ENCODE measurements around the gene GRK2. TPM values are rescaled to one million over a fixed set of nuclear protein-coding genes. Genes with fewer than 3 reads are reported as not detected.

GRK2 gene
- total RNA-seq, 3 donors from 2014 or later: 86.8 to 114 (median 106) TPM

- Histone ChIP-seq H3K36me3 (ENCODE audit: low read depth) (no peaks in the 10 kb centered on the region), H3K9me3 (no peaks in the 10 kb centered on the region), H3K4me1 (ENCODE audit: low read depth) (peaks cover 27% of the 10 kb centered on the region), H3K4me3 (no peak overlapping the region)
- no peak for ATAC-seq
- no peak for TF ChIP-seq CTCF (IDR thresholded peaks at IDR 0.05)
- intact Hi-C loops (cut with DNase I, micrococcal nuclease): loop anchor here in 1 of 2 donors (5.0 kb wide), 1 partner anchor 65 kb away; no protein-coding TSS in a partner anchor
- DNase-seq: peak in 2 of 3 donors; percentile 44 to 53
These were observed 4.2 kb upstream of the GRK2 start for GRCh38 chr11:67261946-67262681.

GRCh38 chr11:67262731-67263675 lies 3.3 kb upstream of the GRK2 start:
- Histone ChIP-seq H3K4me1 (ENCODE audit: low read depth) (peaks cover 34% of the 10 kb centered on the region), H3K36me3 (ENCODE audit: low read depth) (no peaks in the 10 kb centered on the region), H3K4me3 (no peak overlapping the region), H3K9me3 (no peaks in the 10 kb centered on the region)
- peak; percentile 71 for TF ChIP-seq CTCF (IDR thresholded peaks at IDR 0.05)
- DNase-seq (peak; percentile 83 to 90 (median 90)), ATAC-seq (peak; percentile 63)
- intact Hi-C loops (cut with DNase I, micrococcal nuclease): loop anchor here in 1 of 2 donors (5.0 kb wide), 1 partner anchor 64 kb away; no protein-coding TSS in a partner anchor

GRCh38 chr11:67264260-67264659 lies 2.0 kb upstream of the GRK2 start:
- DNase-seq: no peak
- TF ChIP-seq CTCF (IDR thresholded peaks at IDR 0.05): no peak
- H3K4me3 ChIP-seq: no peak overlapping the region
- no peaks in the 10 kb centered on the region for H3K9me3 ChIP-seq
- intact Hi-C loops (cut with DNase I, micrococcal nuclease): loop anchor here in 1 of 2 donors (5.0 kb wide), 1 partner anchor 63 kb away; no protein-coding TSS in a partner anchor
- peaks cover 47% of the 10 kb centered on the region for H3K4me1 ChIP-seq (ENCODE audit: low read depth)
- ATAC-seq: no peak
- H3K36me3 ChIP-seq (ENCODE audit: low read depth): no peaks in the 10 kb centered on the region

GRCh38 chr11:67264877-67265632 lies 1.2 kb upstream of the GRK2 start:
- no peak overlapping the region for H3K4me3 ChIP-seq
- H3K4me1 ChIP-seq (ENCODE audit: low read depth): peaks cover 55% of the 10 kb centered on the region
- no peaks in the 10 kb centered on the region for H3K36me3 ChIP-seq (ENCODE audit: low read depth)
- ATAC-seq: no peak
- intact Hi-C loops (cut with DNase I, micrococcal nuclease): loop anchor here in 1 of 2 donors (5.0 kb wide), 2 partner anchors 52 to 62 kb away; no protein-coding TSS in a partner anchor
- peak in 1 of 3 donors; percentile 56 for DNase-seq
- H3K9me3 ChIP-seq: no peaks in the 10 kb centered on the region
- TF ChIP-seq CTCF (IDR thresholded peaks at IDR 0.05): no peak

All from mucosa of descending colon (tissue), 3 donors.